Ishikawa (cell line): Measurements from ENCODE around the gene RECQL5.

Experiments used
- CEBPB ChIP-seq: IDR thresholded peaks from 2 replicates; pipeline ENCODE4 v1.6.1; 2012
- CREB1 ChIP-seq: IDR thresholded peaks from 2 replicates; pipeline ENCODE4 v1.6.1; 2012; ENCODE audit warnings: low read depth
- EGR1 ChIP-seq: IDR thresholded peaks from 2 replicates; pipeline ENCODE4 v1.6.1; 2012
- EP300 ChIP-seq: IDR thresholded peaks from 2 replicates; pipeline ENCODE4 v1.6.1; 2012; ENCODE audit warnings: borderline replicate concordance
- FOXM1 ChIP-seq: IDR thresholded peaks from 2 replicates; pipeline ENCODE4 v1.6.1; 2012; ENCODE audit warnings: low read depth, borderline replicate concordance
- NFIC ChIP-seq: IDR thresholded peaks from 2 replicates; pipeline ENCODE4 v1.6.1; 2012
- RAD21 ChIP-seq: IDR thresholded peaks from 2 replicates; pipeline ENCODE4 v1.6.1; 2012; ENCODE audit warnings: low read depth
- REST ChIP-seq: IDR thresholded peaks from 2 replicates; pipeline ENCODE4 v1.6.1; 2012; ENCODE audit warnings: low read depth, mild to moderate bottlenecking
- TAF1 ChIP-seq: IDR thresholded peaks from 2 replicates; pipeline ENCODE4 v1.6.1; 2012; ENCODE audit warnings: low read depth, mild to moderate bottlenecking
- TCF12 ChIP-seq: IDR thresholded peaks from 2 replicates; pipeline ENCODE4 v1.6.1; 2012; ENCODE audit warnings: low read depth
- TEAD4 ChIP-seq: IDR thresholded peaks from 2 replicates; pipeline ENCODE4 v1.6.1; 2012
- USF1 ChIP-seq: IDR thresholded peaks from 2 replicates; pipeline ENCODE4 v1.6.1; 2012
- YY1 ChIP-seq: IDR thresholded peaks from 2 replicates; pipeline ENCODE4 v1.6.1; 2012; ENCODE audit warnings: low read depth
- ZBTB7A ChIP-seq: IDR thresholded peaks from 2 replicates; pipeline ENCODE4 v1.6.1; 2012; ENCODE audit warnings: low read depth
- TF ChIP-seq, protein P1 (sequence below): IDR thresholded peaks from 2 replicates; pipeline ENCODE4 v1.6.1; 2012

RECQL5 gene

GRCh38 chr17:75601057-75601987 is 65.6 kb downstream of the RECQL5 start:
- TF ChIP-seq RAD21 = peak; percentile 70
- no peak for TF ChIP-seq TAF1
- TF ChIP-seq ZBTB7A = 0 out of 2 replicates have a peak, but pooled peaks have one; percentile 14
- TF ChIP-seq, protein P1, sequence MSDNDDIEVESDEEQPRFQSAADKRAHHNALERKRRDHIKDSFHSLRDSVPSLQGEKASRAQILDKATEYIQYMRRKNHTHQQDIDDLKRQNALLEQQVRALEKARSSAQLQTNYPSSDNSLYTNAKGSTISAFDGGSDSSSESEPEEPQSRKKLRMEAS = peak; percentile 69
- 0 out of 2 replicates have a peak, but pooled peaks have one; percentile 23 for TF ChIP-seq NFIC
- TF ChIP-seq YY1 = peak; percentile 49; the same call in 1 of the 2 replicates
- no peak for TF ChIP-seq USF1
- no peak for TF ChIP-seq TCF12
- no peak for TF ChIP-seq EP300

DNA sequence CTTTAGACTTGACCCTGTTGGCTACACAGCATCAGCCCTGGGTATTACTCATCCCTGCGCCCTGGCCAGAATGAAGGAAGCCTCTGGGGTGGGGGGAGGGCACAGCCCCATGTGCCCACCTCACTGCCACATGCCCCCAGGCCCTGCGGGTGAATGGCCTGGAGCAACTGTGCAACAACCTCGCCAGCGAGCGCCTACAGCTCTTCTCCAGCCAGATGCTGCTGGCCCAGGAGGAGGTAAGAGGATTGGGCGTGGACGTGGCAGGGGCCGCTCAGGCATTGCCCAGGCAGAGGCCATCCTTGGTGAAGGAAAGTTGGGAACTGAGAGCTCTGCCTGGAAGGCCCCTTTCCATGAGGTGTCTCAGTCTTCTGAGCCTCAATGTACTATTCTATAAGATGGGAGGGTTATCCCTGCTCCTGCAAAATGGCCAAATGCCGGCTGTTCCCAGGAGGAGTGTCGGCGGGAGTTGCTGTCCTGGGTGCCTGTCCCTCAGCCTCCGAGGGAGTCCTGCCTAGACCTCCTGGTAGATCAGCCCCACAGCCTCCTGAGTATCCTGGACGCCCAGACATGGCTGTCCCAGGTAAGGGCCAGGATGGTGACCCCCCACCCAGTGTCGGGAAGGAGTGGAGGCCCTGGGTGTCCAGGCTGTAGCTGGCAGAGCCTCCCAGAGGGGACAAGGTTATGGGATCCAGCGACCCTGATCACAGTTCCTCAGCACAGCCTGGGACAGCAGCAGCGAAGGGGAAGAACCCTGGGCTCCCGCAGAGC is 70.5 kb downstream of the RECQL5 start:
- TF ChIP-seq, protein P1 = no peak
- TF ChIP-seq TAF1 = no peak
- TF ChIP-seq NFIC = no peak
- TF ChIP-seq YY1 = no peak
- TF ChIP-seq REST = no peak
- no peak for TF ChIP-seq ZBTB7A
- TF ChIP-seq CREB1 = no peak
- TF ChIP-seq TCF12 = no peak
- TF ChIP-seq EP300 = no peak
- TF ChIP-seq CEBPB = no peak
- no peak for TF ChIP-seq TEAD4
- no peak for TF ChIP-seq USF1
- TF ChIP-seq FOXM1 = no peak
- no peak for TF ChIP-seq EGR1

DNA sequence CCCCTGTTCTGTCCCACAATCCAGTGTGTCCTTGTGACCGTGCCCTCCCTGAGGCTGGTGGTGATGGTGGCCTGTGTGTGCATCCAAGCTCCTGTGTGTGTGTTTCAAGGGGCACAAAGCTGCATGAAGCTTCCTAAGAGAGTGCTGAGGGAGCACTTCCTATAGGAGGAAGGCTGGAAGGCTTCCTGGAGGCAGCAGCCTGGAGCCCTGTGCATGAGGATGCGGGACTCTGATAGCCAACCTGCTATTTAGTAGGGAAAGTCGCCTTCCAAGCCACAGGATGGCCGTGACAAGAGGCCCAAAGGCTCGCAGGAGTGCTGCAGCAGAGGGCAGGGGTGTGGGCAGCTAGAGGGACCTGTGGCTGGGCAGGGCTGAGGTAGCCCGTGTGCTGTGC is 71.0 kb downstream of the RECQL5 start:
- no peak for TF ChIP-seq TCF12
- TF ChIP-seq REST = no peak
- TF ChIP-seq NFIC = no peak
- no peak for TF ChIP-seq FOXM1
- no peak for TF ChIP-seq YY1
- no peak for TF ChIP-seq ZBTB7A
- TF ChIP-seq, protein P1 = no peak
- no peak for TF ChIP-seq EGR1
- no peak for TF ChIP-seq TAF1
- no peak for TF ChIP-seq CEBPB
- no peak for TF ChIP-seq EP300
- no peak for TF ChIP-seq TEAD4
- no peak for TF ChIP-seq USF1
- no peak for TF ChIP-seq CREB1
- no peak for TF ChIP-seq RAD21

GRCh38 chr17:75595284-75595919 is 71.6 kb downstream of the RECQL5 start:
- TF ChIP-seq USF1 = no peak
